ENCODE measurements around the gene CCNB2.
"Not testable (repeated sequence)": the region's sequence is repeated elsewhere in the genome, so short reads cannot be mapped to it uniquely, and the experiment has no call there.

The CCNB2 gene

GRCh38 chr15:59137566-59137965, 32.6 kb downstream of the CCNB2 start:
- no peak for DNase-seq

- no peak for DNase-seq
Measured at GRCh38 chr15:59138243-59138642, 33.3 kb downstream of the CCNB2 start.

- no peak for DNase-seq
Measured at GRCh38 chr15:59140422-59141226, 35.7 kb downstream of the CCNB2 start.

GRCh38 chr15:59143281-59143680, 38.3 kb downstream of the CCNB2 start:
- DNase-seq: no peak

- not testable (repeated sequence) for DNase-seq
Measured at GRCh38 chr15:59144594-59144993, 39.6 kb downstream of the CCNB2 start.

- DNase-seq: no peak
Measured at GRCh38 chr15:59147666-59148065, 42.7 kb downstream of the CCNB2 start.

GRCh38 chr15:59148153-59148833, 43.3 kb downstream of the CCNB2 start:
- DNase-seq: no peak

- no peak for DNase-seq
Measured at GRCh38 chr15:59150185-59150584, 45.2 kb downstream of the CCNB2 start.

- no peak for DNase-seq
Measured at GRCh38 chr15:59152694-59153450, 47.9 kb downstream of the CCNB2 start.

- no peak for DNase-seq
Measured at GRCh38 chr15:59153466-59153865, 48.5 kb downstream of the CCNB2 start.

GRCh38 chr15:59154243-59154642, 49.3 kb downstream of the CCNB2 start:
- no peak for DNase-seq

GRCh38 chr15:59155431-59155830, 50.5 kb downstream of the CCNB2 start:
- DNase-seq: no peak

- no peak for DNase-seq
Measured at GRCh38 chr15:59157396-59157795, 52.5 kb downstream of the CCNB2 start.

- no peak for DNase-seq
Measured at GRCh38 chr15:59157840-59158700, 53.1 kb downstream of the CCNB2 start.

GRCh38 chr15:59158701-59159034, 53.7 kb downstream of the CCNB2 start:
- no peak for DNase-seq

- no peak for DNase-seq
Measured at GRCh38 chr15:59159210-59159609, 54.3 kb downstream of the CCNB2 start.

GRCh38 chr15:59160880-59161593, 56.1 kb downstream of the CCNB2 start:
- DNase-seq: no peak

GRCh38 chr15:59162080-59162479, 57.1 kb downstream of the CCNB2 start:
- DNase-seq: not testable (repeated sequence)

GRCh38 chr15:59165726-59166125, 60.8 kb downstream of the CCNB2 start:
- no peak for DNase-seq

GRCh38 chr15:59166166-59166565, 61.2 kb downstream of the CCNB2 start:
- DNase-seq: no peak

- DNase-seq: no peak
Measured at GRCh38 chr15:59166601-59167265, 61.8 kb downstream of the CCNB2 start.

GRCh38 chr15:59168536-59168935, 63.6 kb downstream of the CCNB2 start:
- DNase-seq: no peak
